ENCODE measurements around the gene GUCY2D.

DNA sequence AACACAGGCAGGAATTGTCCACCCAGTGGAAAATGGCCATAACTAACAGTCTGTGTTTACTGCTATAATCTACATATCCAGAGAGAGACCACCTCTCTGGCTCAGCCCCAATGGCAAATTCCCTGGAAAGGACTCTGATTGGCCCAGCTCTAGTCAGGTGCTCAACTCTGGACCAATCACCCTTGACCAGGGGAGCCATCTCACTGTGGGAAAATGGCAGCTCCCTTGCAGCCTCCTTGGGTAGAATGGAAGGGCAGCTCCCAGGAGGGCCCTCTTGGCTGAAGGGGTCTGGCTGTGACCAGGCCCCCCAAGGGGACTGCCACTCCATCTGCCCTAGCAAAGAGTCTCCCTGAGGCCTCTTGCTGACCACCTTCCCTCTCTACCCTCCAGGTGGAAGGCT, 39.6 kb downstream of the GUCY2D start:
- TF ChIP-seq, protein P1, sequence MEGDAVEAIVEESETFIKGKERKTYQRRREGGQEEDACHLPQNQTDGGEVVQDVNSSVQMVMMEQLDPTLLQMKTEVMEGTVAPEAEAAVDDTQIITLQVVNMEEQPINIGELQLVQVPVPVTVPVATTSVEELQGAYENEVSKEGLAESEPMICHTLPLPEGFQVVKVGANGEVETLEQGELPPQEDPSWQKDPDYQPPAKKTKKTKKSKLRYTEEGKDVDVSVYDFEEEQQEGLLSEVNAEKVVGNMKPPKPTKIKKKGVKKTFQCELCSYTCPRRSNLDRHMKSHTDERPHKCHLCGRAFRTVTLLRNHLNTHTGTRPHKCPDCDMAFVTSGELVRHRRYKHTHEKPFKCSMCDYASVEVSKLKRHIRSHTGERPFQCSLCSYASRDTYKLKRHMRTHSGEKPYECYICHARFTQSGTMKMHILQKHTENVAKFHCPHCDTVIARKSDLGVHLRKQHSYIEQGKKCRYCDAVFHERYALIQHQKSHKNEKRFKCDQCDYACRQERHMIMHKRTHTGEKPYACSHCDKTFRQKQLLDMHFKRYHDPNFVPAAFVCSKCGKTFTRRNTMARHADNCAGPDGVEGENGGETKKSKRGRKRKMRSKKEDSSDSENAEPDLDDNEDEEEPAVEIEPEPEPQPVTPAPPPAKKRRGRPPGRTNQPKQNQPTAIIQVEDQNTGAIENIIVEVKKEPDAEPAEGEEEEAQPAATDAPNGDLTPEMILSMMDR (IDR thresholded peaks at IDR 0.05) = no peak
- TF ChIP-seq POLR2A (IDR thresholded peaks at IDR 0.05) = no peak

Measured in upper lobe of left lung (tissue), 4 donors.